Measurements from ENCODE around the gene ERMAP.
"Not testable (repeated sequence)": the region's sequence is repeated elsewhere in the genome, so short reads cannot be mapped to it uniquely, and the experiment has no call there.

ERMAP gene

DNA sequence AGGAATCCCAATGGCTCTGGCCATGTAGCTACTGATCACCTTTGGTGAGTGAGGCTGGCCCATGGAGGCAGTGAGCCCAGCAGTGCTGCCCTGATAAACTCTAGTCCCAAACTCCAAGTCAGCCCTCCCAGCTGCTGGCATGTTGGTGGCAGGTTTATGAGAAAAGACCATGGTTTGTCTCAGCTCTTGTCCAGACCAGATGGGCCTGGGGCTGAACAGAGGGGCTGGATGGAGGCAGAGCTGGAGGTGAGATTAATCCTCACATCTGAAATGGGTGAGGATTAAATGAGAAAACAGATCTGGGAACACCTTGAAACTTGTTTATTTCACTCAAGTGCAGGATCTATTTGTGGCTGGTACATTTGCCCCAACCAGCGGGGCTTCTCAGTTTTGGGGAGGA is 28.9 kb upstream of the ERMAP start:
- no peaks in the 10 kb centered on the region for H3K9me3 Mint-ChIP-seq (ENCODE audit: low read depth)
- no peak overlapping the region for H3K4me3 Mint-ChIP-seq
- no peaks in the 10 kb centered on the region for H3K27me3 Mint-ChIP-seq
- H3K36me3 Mint-ChIP-seq: no peaks in the 10 kb centered on the region
- no peak overlapping the region for H3K27ac Mint-ChIP-seq
- peaks cover 15% of the 10 kb centered on the region for H3K4me1 Mint-ChIP-seq (ENCODE audit: low read depth)

DNA sequence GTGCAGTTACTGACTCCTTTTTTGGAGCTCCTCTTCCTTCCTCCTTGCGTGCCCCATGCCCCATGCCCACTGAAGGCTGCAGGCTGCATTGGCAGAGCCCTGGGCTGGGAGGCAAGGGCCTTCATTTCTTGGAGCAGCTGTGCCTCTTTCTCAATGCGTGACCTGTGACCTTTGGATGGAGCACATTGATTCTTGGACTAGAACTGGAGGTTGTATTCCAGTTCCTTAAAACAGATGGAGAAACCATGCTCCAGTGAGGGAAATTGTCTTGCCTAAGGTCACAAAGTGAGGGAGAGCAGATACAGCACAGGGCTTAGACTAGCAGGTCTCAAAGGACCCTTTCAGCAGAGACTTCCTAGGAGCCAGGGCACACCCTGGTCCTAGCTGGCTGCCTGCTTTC is 23.1 kb upstream of the ERMAP start:
- Mint-ChIP-seq H3K4me1 (ENCODE audit: low read depth) (no peaks in the 10 kb centered on the region), H3K27ac (no peak overlapping the region), H3K36me3 (no peaks in the 10 kb centered on the region), H3K4me3 (no peak overlapping the region), H3K27me3 (no peaks in the 10 kb centered on the region), H3K9me3 (ENCODE audit: low read depth) (no peaks in the 10 kb centered on the region)

DNA sequence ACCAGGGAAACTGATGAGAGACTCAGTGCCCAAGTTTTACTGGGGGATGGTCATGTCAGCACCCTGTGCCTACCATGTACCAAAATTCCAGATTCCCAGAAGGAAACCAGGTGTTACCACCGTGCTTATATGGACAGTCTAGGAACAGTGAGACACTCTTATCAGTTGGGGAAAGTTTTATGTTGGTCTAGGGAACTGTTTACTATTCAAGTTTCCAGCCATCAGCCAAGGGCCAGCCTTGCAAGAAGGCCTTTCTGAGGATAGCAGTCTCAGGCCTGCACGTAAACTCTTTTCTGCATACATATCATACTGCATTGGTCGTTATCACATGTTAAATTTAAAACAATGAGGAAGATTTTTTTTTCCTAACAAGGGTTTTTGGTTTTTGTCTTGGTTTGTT is 19.5 kb upstream of the ERMAP start:
- Mint-ChIP-seq H3K27ac (no peak overlapping the region), H3K27me3 (no peaks in the 10 kb centered on the region), H3K4me3 (no peak overlapping the region), H3K9me3 (ENCODE audit: low read depth) (no peaks in the 10 kb centered on the region), H3K36me3 (no peaks in the 10 kb centered on the region), H3K4me1 (ENCODE audit: low read depth) (no peaks in the 10 kb centered on the region)

DNA sequence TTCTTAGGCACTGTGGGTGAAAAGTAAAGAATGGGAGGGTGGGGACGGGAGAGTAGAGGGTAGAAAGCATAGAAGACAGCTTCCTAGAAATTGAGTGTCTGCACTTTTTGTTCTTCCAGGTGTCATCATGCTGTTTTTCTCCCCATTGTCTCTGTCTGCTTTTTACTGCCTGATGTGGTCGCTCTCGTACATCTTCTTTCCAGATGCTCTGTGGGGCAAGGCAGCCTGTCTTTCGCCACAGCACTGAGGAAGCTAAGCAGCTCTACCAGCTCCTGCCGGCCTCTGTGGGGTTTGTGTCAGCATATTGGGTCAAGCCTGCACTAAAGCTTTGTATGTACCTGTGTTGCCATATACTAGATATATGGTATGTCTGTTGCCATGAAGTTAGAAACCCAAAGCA is 18.9 kb upstream of the ERMAP start:
- no peak overlapping the region for H3K4me3 Mint-ChIP-seq

DNA sequence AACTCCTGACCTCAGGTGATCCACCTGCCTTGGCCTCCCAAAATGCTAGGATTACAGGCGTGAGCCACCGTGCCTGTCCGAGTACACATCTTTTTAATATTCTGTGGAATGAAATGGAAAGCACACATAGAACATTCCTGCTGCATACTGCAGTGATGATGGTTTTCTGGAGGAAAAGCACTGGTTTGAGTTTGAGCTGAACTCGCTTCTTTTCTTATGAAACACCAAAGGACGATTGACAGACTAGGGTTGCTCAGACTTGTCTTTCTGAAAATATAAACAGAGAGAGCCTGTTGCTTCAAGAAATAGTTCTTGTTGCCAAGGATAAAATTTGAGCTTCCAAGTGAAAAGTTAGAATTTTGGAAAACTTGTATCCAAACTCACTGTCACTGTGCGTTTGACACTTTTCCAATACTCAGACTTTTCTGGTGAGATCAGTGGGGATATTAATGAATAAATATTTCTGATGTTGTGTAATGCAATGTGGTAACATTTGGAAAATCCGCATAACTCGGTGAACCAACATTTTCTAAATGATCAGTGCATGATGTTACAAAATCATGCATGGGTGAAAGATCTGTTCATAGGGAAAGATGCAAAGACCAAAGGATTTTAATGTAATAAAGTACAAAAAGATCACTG is 15.0 kb upstream of the ERMAP start:
- Mint-ChIP-seq H3K4me3 (no peak overlapping the region), H3K27me3 (no peaks in the 10 kb centered on the region), H3K36me3 (peaks cover 5% of the 10 kb centered on the region), H3K4me1 (ENCODE audit: low read depth) (no peaks in the 10 kb centered on the region), H3K9me3 (ENCODE audit: low read depth) (no peaks in the 10 kb centered on the region), H3K27ac (no peak overlapping the region)

More for the DNA sequence above, 18.9 kb upstream of the ERMAP start:
- Mint-ChIP-seq H3K27me3 (no peaks in the 10 kb centered on the region), H3K4me1 (ENCODE audit: low read depth) (no peaks in the 10 kb centered on the region), H3K27ac (no peak overlapping the region), H3K9me3 (ENCODE audit: low read depth) (no peaks in the 10 kb centered on the region), H3K36me3 (no peaks in the 10 kb centered on the region)

DNA sequence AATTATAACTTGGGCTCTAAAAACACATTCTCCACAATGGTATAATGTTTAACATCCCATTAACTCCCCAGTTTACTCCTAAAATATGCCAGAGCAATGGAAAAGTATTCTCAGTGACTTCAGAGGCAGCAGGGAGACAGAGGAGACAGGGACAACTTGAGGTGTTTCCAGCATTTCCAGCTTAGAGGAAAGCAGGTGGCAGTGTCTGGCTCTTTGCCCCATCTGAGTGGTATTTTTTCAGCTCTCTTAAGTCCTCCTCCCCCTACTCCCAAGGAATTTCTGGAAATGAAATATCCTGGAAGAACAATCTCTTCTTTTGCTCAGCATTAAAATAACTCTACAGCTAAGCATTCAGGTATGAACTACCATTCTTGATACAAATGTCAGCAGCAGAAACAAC is 10.8 kb upstream of the ERMAP start:
- peaks cover 8% of the 10 kb centered on the region for H3K4me1 Mint-ChIP-seq (ENCODE audit: low read depth)
- H3K36me3 Mint-ChIP-seq: peaks cover 11% of the 10 kb centered on the region
- H3K27ac Mint-ChIP-seq: no peak overlapping the region
- H3K27me3 Mint-ChIP-seq: no peaks in the 10 kb centered on the region
- no peak overlapping the region for H3K4me3 Mint-ChIP-seq
- H3K9me3 Mint-ChIP-seq (ENCODE audit: low read depth): no peaks in the 10 kb centered on the region

DNA sequence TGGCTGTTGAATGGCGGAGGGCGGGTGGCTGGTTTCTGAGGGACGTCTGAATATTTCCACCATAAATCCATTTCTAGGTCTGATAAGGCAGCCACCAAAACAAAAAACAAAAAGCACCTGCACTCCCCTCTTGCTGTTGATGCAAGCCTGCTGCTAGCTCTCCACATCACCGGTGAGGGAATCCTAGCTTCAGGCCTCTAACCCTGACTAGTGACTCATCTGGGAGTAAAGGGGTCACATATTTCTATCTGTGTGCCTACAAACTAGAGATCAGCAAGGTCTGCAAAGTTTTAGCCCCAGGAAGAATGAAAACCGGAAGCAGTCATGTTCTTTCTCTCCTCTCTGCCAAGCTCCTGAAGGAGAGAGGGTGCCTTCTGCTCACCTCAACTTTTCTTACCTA is 10.3 kb upstream of the ERMAP start:
- Mint-ChIP-seq H3K27me3 (no peaks in the 10 kb centered on the region), H3K4me1 (ENCODE audit: low read depth) (peaks cover 8% of the 10 kb centered on the region), H3K9me3 (ENCODE audit: low read depth) (no peaks in the 10 kb centered on the region), H3K36me3 (peaks cover 13% of the 10 kb centered on the region), H3K27ac (no peak overlapping the region), H3K4me3 (no peak overlapping the region)

DNA sequence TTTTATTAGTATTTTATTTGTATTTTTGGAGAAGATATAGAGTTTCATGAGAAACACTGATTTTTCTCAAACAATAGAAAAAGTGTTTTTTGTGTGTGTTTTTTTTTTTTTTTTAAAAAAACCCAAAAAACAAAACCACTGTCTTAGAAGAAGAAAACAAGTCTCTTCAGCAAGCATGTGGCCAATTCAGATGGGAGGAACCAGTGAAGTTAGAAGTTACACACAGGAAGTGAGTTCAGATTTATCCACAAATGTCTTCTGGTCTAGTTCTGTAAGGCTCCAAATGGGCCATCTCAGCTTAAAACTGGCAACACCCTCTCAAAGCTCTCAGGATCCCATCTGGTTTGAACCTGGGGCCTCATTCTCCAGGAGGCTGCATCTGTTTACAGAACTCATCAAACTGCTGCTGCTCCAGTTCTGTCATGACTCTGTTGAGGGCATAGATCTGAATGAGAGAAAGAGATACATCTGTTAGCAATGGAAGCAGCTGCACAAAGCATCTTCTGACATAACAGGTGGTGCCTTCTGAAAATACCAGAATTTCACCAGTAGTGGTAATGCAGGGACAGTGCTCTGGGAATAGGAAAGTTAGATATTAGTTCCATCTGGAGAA is 9.8 kb upstream of the ERMAP start:
- no peaks in the 10 kb centered on the region for H3K27me3 Mint-ChIP-seq
- H3K4me3 Mint-ChIP-seq: no peak overlapping the region
- H3K4me1 Mint-ChIP-seq (ENCODE audit: low read depth): peaks cover 8% of the 10 kb centered on the region
- H3K9me3 Mint-ChIP-seq (ENCODE audit: low read depth): no peaks in the 10 kb centered on the region
- H3K27ac Mint-ChIP-seq: no peak overlapping the region
- H3K36me3 Mint-ChIP-seq: peaks cover 13% of the 10 kb centered on the region

DNA sequence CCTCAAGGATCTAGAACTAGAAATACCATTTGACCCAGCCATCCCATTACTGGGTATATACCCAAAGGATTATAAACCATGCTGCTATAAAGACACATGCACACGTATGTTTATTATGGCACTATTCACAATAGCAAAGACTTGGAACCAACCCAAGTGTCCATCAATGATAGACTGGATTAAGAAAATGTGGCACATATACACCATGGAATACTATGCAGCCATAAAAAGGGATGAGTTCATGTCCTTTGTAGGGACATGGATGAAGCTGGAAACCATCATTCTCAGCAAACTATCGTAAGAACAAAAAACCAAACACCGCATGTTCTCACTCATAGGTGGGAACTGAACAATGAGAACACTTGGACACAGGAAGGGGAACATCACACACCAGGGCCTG is 2.1 kb upstream of the ERMAP start:
- not testable (repeated sequence) for H3K27ac Mint-ChIP-seq; H3K9me3 Mint-ChIP-seq (ENCODE audit: low read depth); H3K27me3 Mint-ChIP-seq
- Mint-ChIP-seq H3K4me1 (ENCODE audit: low read depth) (peaks cover 25% of the 10 kb centered on the region), H3K36me3 (peaks cover 11% of the 10 kb centered on the region), H3K4me3 (peak overlapping the region; percentile 32)

DNA sequence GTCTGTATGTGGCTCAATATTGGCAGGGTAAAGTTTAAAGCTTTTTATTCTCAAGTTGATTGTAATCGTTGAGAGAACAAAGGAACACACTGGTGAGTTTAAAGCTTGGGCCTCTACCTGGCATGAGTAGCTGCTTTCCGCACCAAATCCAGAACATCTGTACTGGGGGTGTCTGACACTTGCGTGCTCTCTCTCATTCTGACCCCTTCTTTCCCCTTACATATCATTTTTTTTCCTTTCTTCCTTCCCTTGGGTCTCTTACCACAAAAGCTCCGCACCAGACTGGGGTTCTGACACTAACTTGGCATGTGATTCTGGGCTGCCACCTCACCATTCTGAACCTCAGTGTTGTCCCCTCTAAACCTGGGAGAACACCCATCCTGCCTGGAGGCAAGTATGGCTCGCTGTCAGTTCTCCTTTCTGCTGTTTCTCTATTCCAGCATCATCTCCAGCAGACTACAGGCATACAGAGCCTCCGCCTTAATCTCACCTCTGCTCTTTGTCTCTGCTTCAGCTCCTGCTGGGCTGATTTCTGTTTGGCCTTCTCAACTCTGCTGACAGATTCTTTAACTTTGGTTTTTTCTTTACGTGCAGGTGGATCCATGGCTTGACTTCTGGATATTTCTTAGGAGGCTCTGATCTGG is 859 bp upstream of the ERMAP start:
- Mint-ChIP-seq H3K27ac (peak overlapping the region; percentile 87), H3K27me3 (no peaks in the 10 kb centered on the region), H3K36me3 (peaks cover 8% of the 10 kb centered on the region), H3K4me3 (peak overlapping the region; percentile 89), H3K4me1 (ENCODE audit: low read depth) (peaks cover 28% of the 10 kb centered on the region), H3K9me3 (ENCODE audit: low read depth) (no peaks in the 10 kb centered on the region)

DNA sequence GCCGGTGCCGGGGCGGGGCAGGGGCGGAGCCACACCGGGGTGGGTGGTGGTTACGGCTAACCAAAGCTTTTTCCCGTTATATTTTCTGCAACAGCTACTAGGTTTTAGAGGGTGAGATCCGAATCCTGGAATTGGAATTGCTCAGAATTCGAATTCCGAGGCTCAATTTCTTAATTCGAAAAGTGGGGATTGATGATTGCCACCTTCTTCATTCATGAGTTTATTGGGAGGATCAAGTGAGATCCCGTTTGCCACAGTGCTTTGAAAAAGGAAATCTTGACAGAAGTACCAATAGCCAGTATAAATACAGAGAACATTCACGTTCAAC is 482 bp downstream of the ERMAP start:
- Mint-ChIP-seq H3K27me3 (no peaks in the 10 kb centered on the region), H3K4me3 (peak overlapping the region; percentile 82), H3K27ac (no peak overlapping the region), H3K4me1 (ENCODE audit: low read depth) (peaks cover 28% of the 10 kb centered on the region), H3K36me3 (peaks cover 6% of the 10 kb centered on the region), H3K9me3 (ENCODE audit: low read depth) (no peaks in the 10 kb centered on the region)

DNA sequence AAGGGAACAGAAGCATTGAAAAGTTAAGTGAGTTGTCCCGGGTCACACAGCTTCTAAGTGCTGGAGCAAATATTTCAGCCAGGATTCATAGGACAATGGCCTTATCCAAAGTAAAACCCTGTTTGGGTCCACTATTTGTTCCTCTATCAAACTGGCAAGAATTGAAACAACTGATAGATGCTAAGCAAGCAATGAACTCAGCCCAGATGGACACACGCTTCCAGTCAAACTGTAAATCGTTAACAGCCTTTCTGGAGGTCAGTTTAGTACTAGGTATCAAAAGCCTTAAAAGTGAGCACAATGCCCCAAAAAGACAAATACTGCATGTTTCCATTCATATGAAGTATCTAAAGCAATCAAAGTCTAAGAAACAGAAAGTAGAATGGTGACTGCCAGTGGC is 1.1 kb downstream of the ERMAP start:
- Mint-ChIP-seq H3K4me3 (peak overlapping the region; percentile 82), H3K27ac (no peak overlapping the region), H3K36me3 (peaks cover 6% of the 10 kb centered on the region), H3K27me3 (no peaks in the 10 kb centered on the region), H3K4me1 (ENCODE audit: low read depth) (peaks cover 29% of the 10 kb centered on the region), H3K9me3 (ENCODE audit: low read depth) (no peaks in the 10 kb centered on the region)

DNA sequence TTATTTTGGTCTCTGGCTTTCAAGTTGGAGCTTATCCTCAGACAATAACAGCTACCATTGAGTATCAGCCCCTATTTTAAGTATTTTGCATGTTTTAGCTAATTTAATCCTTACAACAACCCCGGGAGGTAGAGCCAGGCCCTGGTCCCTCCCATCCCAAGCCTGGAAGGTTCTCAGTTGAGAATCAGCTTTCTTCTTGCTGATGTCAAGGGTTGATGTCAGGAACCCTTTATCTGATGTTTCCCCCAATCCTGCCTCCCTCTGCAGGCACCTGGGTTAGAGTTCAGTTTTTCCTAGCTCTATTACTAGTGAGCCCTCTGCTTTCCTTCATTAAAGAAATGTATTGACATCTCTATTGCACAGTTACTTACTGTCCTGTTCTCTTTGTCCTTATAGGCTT is 3.9 kb downstream of the ERMAP start:
- peaks cover 27% of the 10 kb centered on the region for H3K4me1 Mint-ChIP-seq (ENCODE audit: low read depth)
- H3K4me3 Mint-ChIP-seq: no peak overlapping the region
- H3K27me3 Mint-ChIP-seq: no peaks in the 10 kb centered on the region
- no peaks in the 10 kb centered on the region for H3K9me3 Mint-ChIP-seq (ENCODE audit: low read depth)
- H3K27ac Mint-ChIP-seq: no peak overlapping the region
- peaks cover 4% of the 10 kb centered on the region for H3K36me3 Mint-ChIP-seq

DNA sequence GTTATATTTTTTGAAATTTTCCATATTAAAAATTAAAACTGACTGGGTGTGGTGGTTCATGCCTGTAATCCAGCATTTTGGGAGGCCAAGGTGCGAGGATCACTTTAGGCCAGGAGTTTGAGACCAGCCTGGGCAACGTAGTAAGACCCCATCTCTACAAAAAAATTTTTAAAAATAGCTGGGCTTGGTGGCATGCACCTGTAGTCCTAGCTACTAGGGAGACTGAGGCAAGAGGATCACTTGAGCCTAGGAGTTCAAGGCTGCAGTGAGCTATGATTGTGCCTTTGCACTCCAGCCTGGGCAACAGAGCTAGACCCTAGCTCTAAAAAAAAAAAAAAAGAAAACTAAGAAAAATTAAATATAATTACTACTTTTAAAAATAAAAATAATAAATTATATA is 4.8 kb downstream of the ERMAP start:
- Mint-ChIP-seq H3K27me3 (no peaks in the 10 kb centered on the region), H3K4me3 (no peak overlapping the region), H3K36me3 (peaks cover 4% of the 10 kb centered on the region), H3K4me1 (ENCODE audit: low read depth) (peaks cover 18% of the 10 kb centered on the region), H3K27ac (no peak overlapping the region), H3K9me3 (ENCODE audit: low read depth) (no peaks in the 10 kb centered on the region)

DNA sequence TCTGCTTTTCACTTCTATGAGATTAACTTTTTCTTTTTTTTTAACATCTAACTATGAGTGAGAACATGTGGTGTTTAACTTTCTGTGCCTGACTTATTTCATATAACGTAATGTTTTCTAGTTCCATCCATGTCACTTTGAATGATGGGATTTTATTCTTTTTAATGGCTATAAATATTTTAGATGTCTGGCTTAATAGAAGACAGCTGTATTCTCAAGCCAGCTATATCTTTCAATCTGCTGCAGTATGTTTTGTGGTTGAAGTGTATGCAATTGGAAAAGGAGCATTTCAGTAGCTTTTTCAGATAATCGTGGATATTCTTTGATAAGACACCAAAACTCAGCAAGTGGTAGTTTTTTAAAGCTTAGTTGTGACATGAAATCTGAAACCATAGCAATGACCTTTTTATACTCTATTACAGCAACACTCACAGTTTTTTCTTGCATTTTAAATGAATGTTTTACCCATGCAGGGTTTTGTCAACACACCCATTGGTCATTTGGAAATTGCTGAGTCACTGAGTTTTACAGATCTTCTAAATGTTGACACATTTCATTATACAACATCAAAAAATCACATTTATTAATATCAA is 6.0 kb downstream of the ERMAP start:
- Mint-ChIP-seq H3K27ac (no peak overlapping the region), H3K4me1 (ENCODE audit: low read depth) (peaks cover 12% of the 10 kb centered on the region), H3K9me3 (ENCODE audit: low read depth) (no peaks in the 10 kb centered on the region), H3K27me3 (no peaks in the 10 kb centered on the region), H3K4me3 (no peak overlapping the region), H3K36me3 (peaks cover 4% of the 10 kb centered on the region)
